CD4-positive, alpha-beta T cell (primary cell): Measurements from ENCODE around the gene PLCG2. TPM values are rescaled to one million over a fixed set of nuclear protein-coding genes. Genes with fewer than 3 reads are reported as not detected.

Experiments
- ATAC-seq: fragments of 200-7000 bp; cut with Tn5 transposase; one replicate; pipeline ENCODE4 v1.10.0; 2022; ENCODE audit warnings: mild to moderate bottlenecking; ENCODE audit not compliant: poor library complexity
- CTCF ChIA-PET: fragments of 350-600 bp; sonication (Branson Sonifier 250); formaldehyde crosslinking; loops from one replicate; lab custom pipeline; 2021; ENCODE audit warnings: antibody characterized with exemption, inconsistent platforms; lab: Charles Lee
- POLR2A ChIA-PET: fragments of 350-600 bp; sonication (Branson Sonifier 250); formaldehyde crosslinking; loops from one replicate; lab custom pipeline; 2021; ENCODE audit warnings: antibody characterized with exemption, inconsistent platforms; lab: Charles Lee
- DNase-seq, 14 experiments: peaks; one replicate each; pipeline ENCODE4 v3.0.0-alpha.2; 2013 to 2020; ENCODE audit warnings: mixed read lengths in 2 of 14
- H3K27ac ChIP-seq, 2 donors: one replicate each; pipeline versions ENCODE4 v1.5.1 to v1.7.0; 2013; ENCODE audit warnings: low read length in 2 of 2, low read depth in 1 of 2, mild to moderate bottlenecking in 1 of 2
- H3K27me3 ChIP-seq, 2 experiments: 1 replicate in 1 of 2; 2 replicates in 1 of 2; pipeline versions ENCODE4 v1.6.1 to v1.7.0; 2013; ENCODE audit warnings: low read length in 2 of 2, control low read depth in 1 of 2, mild to moderate bottlenecking in 1 of 2, moderate library complexity in 1 of 2; ENCODE audit not compliant: insufficient read depth in 2 of 2, control insufficient read depth in 1 of 2
- H3K36me3 ChIP-seq: one replicate; pipeline ENCODE4 v1.6.1; 2013; ENCODE audit warnings: low read length, control low read depth; ENCODE audit not compliant: insufficient read depth
- H3K4me1 ChIP-seq: one replicate; pipeline ENCODE4 v1.6.1; 2013; ENCODE audit warnings: low read length, control low read depth; ENCODE audit not compliant: insufficient read depth
- H3K4me3 ChIP-seq: one replicate; pipeline ENCODE4 v1.5.1; 2013; ENCODE audit warnings: mild to moderate bottlenecking, low read length, moderate library complexity
- H3K9me3 ChIP-seq, 2 experiments: 1 replicate in 1 of 2; 2 replicates in 1 of 2; pipeline versions ENCODE4 v1.6.1 to v1.7.0; 2013; ENCODE audit warnings: low read length in 2 of 2, mild to moderate bottlenecking in 2 of 2, control low read depth in 1 of 2, moderate library complexity in 1 of 2; ENCODE audit not compliant: control insufficient read depth in 1 of 2, insufficient read depth in 1 of 2
- H3K27ac Mint-ChIP-seq: one replicate; pipeline ENCODE4 v1.8.0; 2020; ENCODE audit warnings: mixed read lengths
- H3K27me3 Mint-ChIP-seq: one replicate; pipeline ENCODE4 v1.8.0; 2021; ENCODE audit warnings: mixed read lengths
- H3K36me3 Mint-ChIP-seq: one replicate; pipeline ENCODE4 v1.8.0; 2021; ENCODE audit warnings: low read depth, mixed read lengths
- H3K4me1 Mint-ChIP-seq: one replicate; pipeline ENCODE4 v1.8.0; 2021; ENCODE audit warnings: low read depth, mixed read lengths
- H3K4me3 Mint-ChIP-seq: one replicate; pipeline ENCODE4 v1.8.0; 2020; ENCODE audit warnings: mild to moderate bottlenecking, mixed read lengths
- H3K9me3 Mint-ChIP-seq: one replicate; pipeline ENCODE4 v1.8.0; 2020; ENCODE audit warnings: mixed read lengths
- CTCF ChIP-seq: fragments of 200-600 bp; IDR thresholded peaks from one replicate; pipeline ENCODE4 v1.8.0; 2022; ENCODE audit warnings: antibody characterized with exemption, mild to moderate bottlenecking
- intact Hi-C, 2 experiments: fragments of 100-400 bp; cut with DNase I in 1 of 2; cut with micrococcal nuclease in 1 of 2; formaldehyde crosslinking; loops; one replicate each; pipeline versions ENCODE4 v1.15.1 to v1.9.0; 2023 to 2025; cut with DNase I, micrococcal nuclease
- total RNA-seq, 174 experiments: library from RNA in 2 of 174; stranded (reverse) in 2 of 174; gene quantifications; one replicate each; pipeline ENCODE4 v1.2.3 and lab custom pipeline; 2021 to 2026

The PLCG2 gene
- total RNA-seq, 2 experiments from 2014 or later = 0.92 to 1.5 TPM

- no peak for DNase-seq
- H3K9me3 Mint-ChIP-seq = no peaks in the 10 kb centered on the region
- H3K4me3 Mint-ChIP-seq = no peak overlapping the region
- Histone ChIP-seq H3K4me1 (no peaks in the 10 kb centered on the region), H3K4me3 (no peak overlapping the region), H3K36me3 (no peaks in the 10 kb centered on the region), H3K27me3 (no peaks in the 10 kb centered on the region), H3K9me3 (no peaks in the 10 kb centered on the region), H3K27ac (no peak overlapping the region)
- no peak for TF ChIP-seq CTCF
- intact Hi-C loops = no loop called here
- ChIA-PET CTCF (no interaction called here), POLR2A (no interaction called here)
- H3K27me3 Mint-ChIP-seq = no peaks in the 10 kb centered on the region
- H3K4me1 Mint-ChIP-seq = no peaks in the 10 kb centered on the region
- no peak for ATAC-seq
- H3K36me3 Mint-ChIP-seq = no peaks in the 10 kb centered on the region
- no peak overlapping the region for H3K27ac Mint-ChIP-seq
These were observed 158.4 kb downstream of the PLCG2 start for GRCh38 chr16:81937305-81938038.

GRCh38 chr16:81938326-81939163 is 159.5 kb downstream of the PLCG2 start:
- CTCF ChIA-PET = interaction anchor here (0.6 kb wide), 1 partner anchor 285 kb away, joined by 3 read pairs; no protein-coding TSS in a partner anchor

More at GRCh38 chr16:81938326-81939163, 159.5 kb downstream of the PLCG2 start:
- H3K4me1 ChIP-seq = no peaks in the 10 kb centered on the region
- intact Hi-C loops = no loop called here
- no peaks in the 10 kb centered on the region for H3K36me3 ChIP-seq
- no peaks in the 10 kb centered on the region for H3K4me1 Mint-ChIP-seq
- H3K4me3 ChIP-seq = no peak overlapping the region
- no peak overlapping the region for H3K4me3 Mint-ChIP-seq
- no peak for TF ChIP-seq CTCF
- no peaks in the 10 kb centered on the region for H3K9me3 Mint-ChIP-seq
- ATAC-seq (no peak), DNase-seq (no peak)
- H3K36me3 Mint-ChIP-seq = no peaks in the 10 kb centered on the region
- no peaks in the 10 kb centered on the region for H3K9me3 ChIP-seq
- no peak overlapping the region for H3K27ac ChIP-seq
- H3K27me3 ChIP-seq = no peaks in the 10 kb centered on the region
- POLR2A ChIA-PET = no interaction called here
- H3K27me3 Mint-ChIP-seq = no peaks in the 10 kb centered on the region
- no peak overlapping the region for H3K27ac Mint-ChIP-seq
